ENCODE results near the gene FXN.

- TF ChIP-seq, protein P1, sequence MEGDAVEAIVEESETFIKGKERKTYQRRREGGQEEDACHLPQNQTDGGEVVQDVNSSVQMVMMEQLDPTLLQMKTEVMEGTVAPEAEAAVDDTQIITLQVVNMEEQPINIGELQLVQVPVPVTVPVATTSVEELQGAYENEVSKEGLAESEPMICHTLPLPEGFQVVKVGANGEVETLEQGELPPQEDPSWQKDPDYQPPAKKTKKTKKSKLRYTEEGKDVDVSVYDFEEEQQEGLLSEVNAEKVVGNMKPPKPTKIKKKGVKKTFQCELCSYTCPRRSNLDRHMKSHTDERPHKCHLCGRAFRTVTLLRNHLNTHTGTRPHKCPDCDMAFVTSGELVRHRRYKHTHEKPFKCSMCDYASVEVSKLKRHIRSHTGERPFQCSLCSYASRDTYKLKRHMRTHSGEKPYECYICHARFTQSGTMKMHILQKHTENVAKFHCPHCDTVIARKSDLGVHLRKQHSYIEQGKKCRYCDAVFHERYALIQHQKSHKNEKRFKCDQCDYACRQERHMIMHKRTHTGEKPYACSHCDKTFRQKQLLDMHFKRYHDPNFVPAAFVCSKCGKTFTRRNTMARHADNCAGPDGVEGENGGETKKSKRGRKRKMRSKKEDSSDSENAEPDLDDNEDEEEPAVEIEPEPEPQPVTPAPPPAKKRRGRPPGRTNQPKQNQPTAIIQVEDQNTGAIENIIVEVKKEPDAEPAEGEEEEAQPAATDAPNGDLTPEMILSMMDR (IDR thresholded peaks at IDR 0.05; ENCODE audit: low read depth, low read length, missing input control): no peak
- no peak for TF ChIP-seq HNF4A (conservative IDR thresholded peaks at IDR 0.05)
- TF ChIP-seq FOXA1 (IDR thresholded peaks at IDR 0.05): no peak
- TF ChIP-seq, protein P2, sequence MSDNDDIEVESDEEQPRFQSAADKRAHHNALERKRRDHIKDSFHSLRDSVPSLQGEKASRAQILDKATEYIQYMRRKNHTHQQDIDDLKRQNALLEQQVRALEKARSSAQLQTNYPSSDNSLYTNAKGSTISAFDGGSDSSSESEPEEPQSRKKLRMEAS (IDR thresholded peaks at IDR 0.05): no peak
- TF ChIP-seq SP1 (IDR thresholded peaks at IDR 0.05): no peak
- TF ChIP-seq RAD21 (IDR thresholded peaks at IDR 0.05): no peak
- no peak for TF ChIP-seq REST (IDR thresholded peaks at IDR 0.05)
- TF ChIP-seq, protein P3, sequence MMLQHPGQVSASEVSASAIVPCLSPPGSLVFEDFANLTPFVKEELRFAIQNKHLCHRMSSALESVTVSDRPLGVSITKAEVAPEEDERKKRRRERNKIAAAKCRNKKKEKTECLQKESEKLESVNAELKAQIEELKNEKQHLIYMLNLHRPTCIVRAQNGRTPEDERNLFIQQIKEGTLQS (IDR thresholded peaks at IDR 0.05): no peak
- no peak for TF ChIP-seq EGR1 (IDR thresholded peaks at IDR 0.05; ENCODE audit: low read depth in 2 of 2)
These were observed 28.3 kb downstream of the FXN start for GRCh38 chr9:69063839-69064238.
